Type B pancreatic cell (in vitro differentiated cells): ENCODE results near the gene STYXL1. TPM values are rescaled to one million over a fixed set of nuclear protein-coding genes. Genes with fewer than 3 reads are reported as not detected.

ENCODE experiments used
- DNase-seq: peaks from one replicate; pipeline ENCODE4 v3.0.0; 2021; ENCODE audit warnings: mixed read lengths; ENCODE audit not compliant: unreplicated experiment; ENCODE audit errors: extremely low spot score
- H3K27ac Mint-ChIP-seq: 2 replicates; pipeline ENCODE4 v1.8.0; 2021; ENCODE audit warnings: mild to moderate bottlenecking, mixed read lengths
- H3K27me3 Mint-ChIP-seq: 2 replicates; pipeline ENCODE4 v1.8.0; 2021; ENCODE audit warnings: mixed read lengths
- H3K36me3 Mint-ChIP-seq: 2 replicates; pipeline ENCODE4 v1.8.0; 2021; ENCODE audit warnings: mixed read lengths
- H3K4me1 Mint-ChIP-seq: one replicate; pipeline ENCODE4 v1.8.0; 2021; ENCODE audit warnings: mixed read lengths; ENCODE audit not compliant: unreplicated experiment
- H3K4me3 Mint-ChIP-seq: 2 replicates; pipeline ENCODE4 v1.8.0; 2021; ENCODE audit warnings: mild to moderate bottlenecking, mixed read lengths
- H3K9me3 Mint-ChIP-seq: 2 replicates; pipeline ENCODE4 v1.8.0; 2021; ENCODE audit warnings: mixed read lengths
- total RNA-seq: library from RNA; stranded (reverse); gene quantifications from 2 replicates; pipeline ENCODE4 v1.2.1, GENCODE V29; 2021; ENCODE audit warnings: low replicate concordance
- TF ChIP-seq, protein P1 (sequence below): fragments of 200-600 bp; sonication (generic); conservative IDR thresholded peaks from 2 replicates; pipeline ENCODE4 v1.5.0; 2021; ENCODE audit warnings: antibody characterized with exemption, mild to moderate bottlenecking

STYXL1 gene
- total RNA-seq, 1 donor from 2014 or later = 45.9 TPM

DNA sequence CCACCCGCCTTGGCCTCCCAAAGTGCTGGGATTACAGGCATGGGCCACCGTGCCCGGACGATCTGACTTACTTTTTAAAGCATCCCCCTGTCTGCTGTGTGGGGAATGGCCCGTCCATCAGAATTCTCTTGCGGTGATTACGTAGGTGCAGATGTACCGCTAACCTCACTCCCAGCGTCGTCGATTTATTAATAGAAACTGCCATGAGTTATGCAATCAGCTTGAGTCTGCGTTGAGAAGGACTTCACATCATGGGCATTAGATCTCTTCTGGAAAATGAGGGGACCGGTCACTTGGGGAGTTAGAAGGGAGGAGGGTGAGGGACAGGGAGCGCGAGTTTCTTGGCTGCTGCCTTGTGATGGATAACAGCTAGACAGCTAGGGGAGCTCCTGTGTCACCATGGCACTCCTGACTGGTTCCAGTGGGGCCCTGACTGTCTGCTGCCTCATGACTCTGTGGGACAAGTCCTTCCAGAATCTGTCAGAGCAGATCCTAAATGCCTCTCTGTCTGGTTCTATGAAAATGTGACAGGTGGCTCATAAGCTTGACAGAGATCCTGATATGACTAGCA lies 97.6 kb downstream of the STYXL1 start:
- TF ChIP-seq, protein P1, sequence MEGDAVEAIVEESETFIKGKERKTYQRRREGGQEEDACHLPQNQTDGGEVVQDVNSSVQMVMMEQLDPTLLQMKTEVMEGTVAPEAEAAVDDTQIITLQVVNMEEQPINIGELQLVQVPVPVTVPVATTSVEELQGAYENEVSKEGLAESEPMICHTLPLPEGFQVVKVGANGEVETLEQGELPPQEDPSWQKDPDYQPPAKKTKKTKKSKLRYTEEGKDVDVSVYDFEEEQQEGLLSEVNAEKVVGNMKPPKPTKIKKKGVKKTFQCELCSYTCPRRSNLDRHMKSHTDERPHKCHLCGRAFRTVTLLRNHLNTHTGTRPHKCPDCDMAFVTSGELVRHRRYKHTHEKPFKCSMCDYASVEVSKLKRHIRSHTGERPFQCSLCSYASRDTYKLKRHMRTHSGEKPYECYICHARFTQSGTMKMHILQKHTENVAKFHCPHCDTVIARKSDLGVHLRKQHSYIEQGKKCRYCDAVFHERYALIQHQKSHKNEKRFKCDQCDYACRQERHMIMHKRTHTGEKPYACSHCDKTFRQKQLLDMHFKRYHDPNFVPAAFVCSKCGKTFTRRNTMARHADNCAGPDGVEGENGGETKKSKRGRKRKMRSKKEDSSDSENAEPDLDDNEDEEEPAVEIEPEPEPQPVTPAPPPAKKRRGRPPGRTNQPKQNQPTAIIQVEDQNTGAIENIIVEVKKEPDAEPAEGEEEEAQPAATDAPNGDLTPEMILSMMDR = no peak
- Mint-ChIP-seq H3K36me3 (peaks cover 12% of the 10 kb centered on the region), H3K4me1 (peaks cover 24% of the 10 kb centered on the region), H3K4me3 (peak overlapping the region; percentile 5), H3K27ac (peak overlapping the region; percentile 82), H3K9me3 (no peaks in the 10 kb centered on the region), H3K27me3 (no peaks in the 10 kb centered on the region)
- no peak for DNase-seq

DNA sequence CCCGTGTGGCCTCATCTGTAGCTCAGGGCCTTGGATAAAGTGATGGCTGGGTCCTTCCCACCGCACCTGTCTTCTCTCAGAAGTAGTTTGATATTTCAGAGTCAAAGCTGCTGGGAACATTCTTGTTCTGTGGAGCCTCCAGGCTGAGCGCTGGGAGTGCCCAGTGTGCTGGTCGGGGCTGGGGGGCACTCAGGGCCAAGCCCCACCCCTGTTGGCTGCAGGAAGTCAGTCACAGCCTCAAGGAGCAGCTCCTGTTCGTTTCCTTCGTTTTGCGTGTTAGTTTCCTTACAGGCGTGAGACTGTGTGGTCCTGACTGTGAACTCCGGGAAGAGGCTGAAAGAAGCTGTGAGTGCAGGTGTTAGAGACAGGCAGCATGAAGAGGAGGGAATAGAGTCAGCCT lies 99.6 kb downstream of the STYXL1 start:
- H3K4me3 Mint-ChIP-seq = peak overlapping the region; percentile 33
- H3K27me3 Mint-ChIP-seq = no peaks in the 10 kb centered on the region
- TF ChIP-seq, protein P1 = no peak
- no peak for DNase-seq
- no peaks in the 10 kb centered on the region for H3K9me3 Mint-ChIP-seq
- peak overlapping the region; percentile 86 for H3K27ac Mint-ChIP-seq
- H3K4me1 Mint-ChIP-seq = peaks cover 24% of the 10 kb centered on the region
- peaks cover 14% of the 10 kb centered on the region for H3K36me3 Mint-ChIP-seq

Other genes starting within 250 kb of the STYXL1 start
- not detected in 2 replicates for gene CCL24, start 234.2 kb downstream of the STYXL1 start, total RNA-seq
- 73.5 and 75.1 TPM in 2 replicates for gene RHBDD2, start 169.0 kb downstream of the STYXL1 start, total RNA-seq
- gene POR, start 132.8 kb downstream of the STYXL1 start, total RNA-seq = 122 and 153 TPM in 2 replicates
- gene TMEM120A, start 53.4 kb downstream of the STYXL1 start, total RNA-seq = 22.5 and 37.1 TPM in 2 replicates
- gene MDH2, start 106 bp upstream of the STYXL1 start, total RNA-seq = 177 and 239 TPM in 2 replicates
- 4.0 and 8.4 TPM in 2 replicates for gene SRRM3, start 153.9 kb upstream of the STYXL1 start, total RNA-seq